BLaER1 (cell line): ENCODE measurements around the gene DMRT2.

Experiments
- H3K27ac ChIP-seq: shearing (Covaris generic); formaldehyde crosslinking; 2 replicates; pipeline ENCODE4 v1.8.1; 2022
- H3K27me3 ChIP-seq: shearing (Covaris generic); formaldehyde crosslinking; 2 replicates; pipeline ENCODE4 v1.8.1; 2022
- H3K36me3 ChIP-seq: shearing (Covaris generic); formaldehyde crosslinking; 2 replicates; pipeline ENCODE4 v1.8.1; 2022
- H3K4me1 ChIP-seq: shearing (Covaris generic); formaldehyde crosslinking; 2 replicates; pipeline ENCODE4 v1.8.1; 2022
- H3K4me2 ChIP-seq: shearing (Covaris generic); formaldehyde crosslinking; 2 replicates; pipeline ENCODE4 v1.8.1; 2022
- H3K4me3 ChIP-seq: shearing (Covaris generic); formaldehyde crosslinking; 2 replicates; pipeline ENCODE4 v1.8.1; 2022
- H3K9ac ChIP-seq: shearing (Covaris generic); formaldehyde crosslinking; 2 replicates; pipeline ENCODE4 v1.8.1; 2022
- H3K9me3 ChIP-seq: shearing (Covaris generic); formaldehyde crosslinking; 2 replicates; pipeline ENCODE4 v1.8.1; 2022
- H4K20me1 ChIP-seq: shearing (Covaris generic); formaldehyde crosslinking; 2 replicates; pipeline ENCODE4 v1.8.1; 2022
- Cebpa-rat ChIP-seq: shearing (Covaris generic); IDR thresholded peaks from 2 replicates; pipeline ENCODE4 v1.8.1; 2022

The DMRT2 gene

DNA sequence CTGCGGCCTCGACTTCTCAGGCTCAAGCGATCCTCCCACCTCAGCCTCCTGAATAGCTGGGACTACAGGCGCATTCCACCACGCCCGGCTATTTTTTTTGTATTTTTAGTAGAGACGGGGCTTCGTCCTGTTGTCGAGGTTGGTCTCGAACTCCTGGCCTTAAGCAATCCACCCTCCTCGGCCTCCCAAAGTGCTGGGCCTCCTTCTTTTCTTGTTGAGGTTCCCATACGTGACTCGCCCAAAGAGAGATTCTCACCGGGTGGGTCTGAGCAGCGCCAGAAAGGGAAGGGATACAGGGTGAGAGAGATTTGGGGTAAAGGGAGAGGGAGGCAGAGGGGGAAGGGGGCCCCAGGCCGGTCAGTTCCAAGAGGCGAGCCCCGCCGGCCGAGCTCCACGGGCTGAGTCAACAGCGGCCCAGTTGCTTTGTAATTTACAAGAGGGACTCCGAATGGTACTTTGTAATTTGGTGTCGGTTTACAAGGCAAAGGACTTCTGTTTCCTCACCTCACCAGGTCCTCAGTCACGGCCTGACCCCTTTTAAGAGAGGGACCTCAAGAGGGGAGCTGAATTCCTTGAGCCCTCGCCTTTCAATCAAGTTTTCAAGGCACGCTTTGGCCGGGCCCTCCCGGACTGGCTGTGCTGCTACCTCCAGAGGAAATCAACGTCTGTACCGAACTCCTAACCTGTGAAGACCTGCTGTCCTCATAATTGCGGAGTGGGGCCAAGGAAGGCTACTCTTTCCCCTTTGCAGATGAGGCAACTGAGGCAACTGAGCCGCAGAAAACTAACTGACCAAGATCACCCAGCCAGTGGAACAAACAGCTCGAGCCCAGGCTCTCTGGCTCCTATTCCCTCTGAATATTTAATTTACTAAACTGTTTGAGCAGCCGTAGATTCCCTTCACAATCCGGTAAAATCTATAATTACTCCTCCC, 3.3 kb upstream of the DMRT2 start:
- H3K9ac ChIP-seq, result no peak overlapping the region
- H3K4me1 ChIP-seq, result peaks cover 4% of the 10 kb centered on the region; the same call in 1 of the 2 replicates
- H3K27me3 ChIP-seq, result peaks cover 85% of the 10 kb centered on the region
- no peak for TF ChIP-seq Cebpa-rat
- H3K4me3 ChIP-seq, result 0 out of 2 replicates have a peak overlapping the region, but pooled peaks have one; percentile 22
- no peaks in the 10 kb centered on the region for H3K36me3 ChIP-seq
- no peaks in the 10 kb centered on the region for H4K20me1 ChIP-seq
- no peak overlapping the region for H3K27ac ChIP-seq
- no peak overlapping the region; the same call in 1 of the 2 replicates for H3K4me2 ChIP-seq
- peaks cover 77% of the 10 kb centered on the region for H3K9me3 ChIP-seq

DNA sequence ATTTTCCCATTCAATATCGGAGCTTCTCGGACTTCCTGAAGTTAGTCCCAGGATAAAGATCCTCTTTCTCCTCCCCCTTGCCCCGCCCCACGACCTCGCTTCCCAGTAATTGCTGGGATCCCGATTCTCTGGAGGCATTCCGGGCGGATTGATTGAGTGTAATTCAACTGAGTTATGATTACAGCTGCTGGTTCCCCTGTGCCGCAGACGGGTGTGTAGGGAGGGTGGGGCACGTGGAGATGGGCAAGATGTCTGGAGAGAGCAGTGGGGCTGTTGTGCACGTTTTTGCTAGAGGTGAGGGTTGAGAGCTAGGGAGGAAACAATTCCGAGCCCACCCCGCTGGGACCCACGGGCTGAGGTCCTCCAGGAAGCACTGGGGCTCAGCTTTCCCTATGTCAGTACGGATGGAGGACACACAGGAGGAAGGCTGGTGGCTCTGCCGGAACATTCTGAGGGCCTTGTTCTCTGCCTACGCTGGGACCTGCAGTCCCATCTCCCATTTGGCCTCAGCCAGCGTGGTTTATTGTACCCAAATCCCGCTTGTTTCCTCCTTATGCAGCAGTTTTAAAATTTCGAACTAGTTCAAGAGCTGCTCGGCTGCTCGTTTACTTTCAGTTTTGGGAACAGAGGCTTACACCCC, 2.4 kb upstream of the DMRT2 start:
- Histone ChIP-seq H3K36me3 (no peaks in the 10 kb centered on the region), H3K9ac (no peak overlapping the region), H4K20me1 (no peaks in the 10 kb centered on the region), H3K4me2 (peak overlapping the region; percentile 49), H3K4me1 (peaks cover 5% of the 10 kb centered on the region; the same call in 1 of the 2 replicates), H3K27me3 (peaks cover 93% of the 10 kb centered on the region), H3K27ac (no peak overlapping the region), H3K4me3 (peak overlapping the region; percentile 39; the same call in 1 of the 2 replicates), H3K9me3 (peaks cover 74% of the 10 kb centered on the region)
- TF ChIP-seq Cebpa-rat, result no peak

DNA sequence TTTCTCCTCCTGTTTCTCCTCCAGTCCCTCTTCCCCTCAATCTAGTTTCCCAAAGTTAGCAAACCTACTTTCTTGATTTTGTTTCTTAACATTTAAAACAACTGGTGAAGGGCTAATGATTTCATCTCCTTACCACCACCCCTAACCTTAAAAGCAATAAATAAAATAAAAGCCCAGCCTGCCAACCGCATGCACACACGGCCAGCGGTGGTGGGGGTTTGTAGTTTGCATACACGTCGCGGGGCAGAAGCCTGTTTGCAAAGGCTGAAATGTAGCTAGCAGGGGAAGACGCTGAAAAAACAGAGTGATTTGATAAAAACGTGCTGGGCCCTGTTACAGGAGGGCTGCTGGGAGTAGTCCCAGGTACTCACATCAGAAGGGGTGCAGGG, 1.9 kb upstream of the DMRT2 start:
- no peak for TF ChIP-seq Cebpa-rat
- peaks cover 74% of the 10 kb centered on the region for H3K9me3 ChIP-seq
- no peak overlapping the region for H3K27ac ChIP-seq
- H3K4me1 ChIP-seq, result peaks cover 5% of the 10 kb centered on the region; the same call in 1 of the 2 replicates
- H3K36me3 ChIP-seq, result no peaks in the 10 kb centered on the region
- H3K9ac ChIP-seq, result no peak overlapping the region
- peak overlapping the region; percentile 49 for H3K4me2 ChIP-seq
- peaks cover 98% of the 10 kb centered on the region for H3K27me3 ChIP-seq
- H4K20me1 ChIP-seq, result no peaks in the 10 kb centered on the region; the same call in 1 of the 2 replicates
- peak overlapping the region; percentile 39; the same call in 1 of the 2 replicates for H3K4me3 ChIP-seq

DNA sequence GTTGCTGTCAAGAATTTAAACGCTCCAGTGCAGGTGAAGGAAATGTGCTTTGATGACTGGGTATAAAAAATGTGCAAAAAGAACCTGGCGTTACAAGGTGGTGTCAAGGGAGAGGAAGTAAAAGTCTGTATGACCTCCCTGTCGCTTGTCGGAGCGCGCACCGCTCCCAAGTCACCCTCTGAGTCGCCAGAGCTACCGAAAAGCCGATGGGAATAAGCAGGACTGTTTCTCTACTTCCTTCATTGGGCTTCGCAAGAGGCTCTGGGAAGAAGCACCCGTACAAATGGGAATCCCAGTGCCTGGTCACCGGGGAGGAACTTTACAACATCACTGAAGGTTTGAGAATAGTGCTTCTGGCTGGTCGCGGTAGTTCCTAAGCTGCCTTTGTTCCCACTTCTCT, 1.3 kb upstream of the DMRT2 start:
- H3K36me3 ChIP-seq, result no peaks in the 10 kb centered on the region
- no peak overlapping the region for H3K27ac ChIP-seq
- no peak for TF ChIP-seq Cebpa-rat
- H3K4me2 ChIP-seq, result no peak overlapping the region
- H4K20me1 ChIP-seq, result no peaks in the 10 kb centered on the region; the same call in 1 of the 2 replicates
- H3K9me3 ChIP-seq, result peaks cover 74% of the 10 kb centered on the region
- no peak overlapping the region for H3K9ac ChIP-seq
- peaks cover 98% of the 10 kb centered on the region for H3K27me3 ChIP-seq
- H3K4me3 ChIP-seq, result no peak overlapping the region
- peaks cover 5% of the 10 kb centered on the region; the same call in 1 of the 2 replicates for H3K4me1 ChIP-seq

DNA sequence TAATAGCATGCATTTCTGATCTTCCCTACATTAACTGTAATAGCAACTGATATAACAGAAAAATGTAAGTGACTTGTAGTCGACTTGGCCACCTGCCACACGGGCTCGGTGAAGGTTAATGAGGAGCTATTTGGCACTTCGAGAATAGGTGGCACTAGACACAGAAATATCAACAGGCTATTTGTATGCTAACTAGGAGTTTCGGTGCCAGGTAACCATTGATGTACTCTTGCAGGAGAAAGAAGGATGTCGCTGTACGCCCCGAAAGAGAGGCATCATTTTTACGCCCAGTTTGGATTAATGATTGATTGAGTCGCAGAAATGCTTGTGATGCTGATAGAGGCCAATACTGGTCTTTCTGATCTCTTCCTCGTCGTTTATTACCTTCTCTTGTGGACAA, 516 bp upstream of the DMRT2 start:
- H4K20me1 ChIP-seq, result no peaks in the 10 kb centered on the region; the same call in 1 of the 2 replicates
- no peak overlapping the region for H3K27ac ChIP-seq
- no peak overlapping the region for H3K9ac ChIP-seq
- H3K27me3 ChIP-seq, result peaks cover 98% of the 10 kb centered on the region
- H3K4me3 ChIP-seq, result no peak overlapping the region
- TF ChIP-seq Cebpa-rat, result no peak
- H3K36me3 ChIP-seq, result no peaks in the 10 kb centered on the region
- H3K9me3 ChIP-seq, result peaks cover 71% of the 10 kb centered on the region
- H3K4me1 ChIP-seq, result peaks cover 5% of the 10 kb centered on the region; the same call in 1 of the 2 replicates
- no peak overlapping the region for H3K4me2 ChIP-seq

DNA sequence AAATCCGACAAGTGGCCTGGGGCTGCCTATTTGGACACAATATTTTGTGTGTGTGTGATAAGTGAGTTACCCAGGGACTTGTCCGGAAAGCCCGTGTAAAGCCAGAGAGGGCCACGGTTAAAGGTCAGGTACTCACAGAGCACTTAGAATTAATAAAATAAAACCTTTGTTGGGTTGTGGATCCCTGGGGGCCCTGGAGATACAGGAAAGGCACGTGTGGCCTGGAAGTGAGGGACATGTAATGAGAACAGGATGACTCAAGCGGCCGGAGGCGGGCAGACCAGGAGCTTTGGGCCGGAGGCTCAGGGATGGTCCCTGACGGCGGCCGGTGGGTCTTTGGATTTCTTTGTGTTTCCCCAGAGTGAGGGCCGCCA, 1.0 kb downstream of the DMRT2 start:
- H3K9ac ChIP-seq, result no peak overlapping the region
- peaks cover 82% of the 10 kb centered on the region for H3K27me3 ChIP-seq
- no peak overlapping the region for H3K27ac ChIP-seq
- peaks cover 5% of the 10 kb centered on the region; the same call in 1 of the 2 replicates for H3K4me1 ChIP-seq
- H3K36me3 ChIP-seq, result no peaks in the 10 kb centered on the region
- H4K20me1 ChIP-seq, result no peaks in the 10 kb centered on the region; the same call in 1 of the 2 replicates
- TF ChIP-seq Cebpa-rat, result no peak
- H3K9me3 ChIP-seq, result peaks cover 56% of the 10 kb centered on the region
- H3K4me2 ChIP-seq, result no peak overlapping the region
- H3K4me3 ChIP-seq, result peak overlapping the region; percentile 49

DNA sequence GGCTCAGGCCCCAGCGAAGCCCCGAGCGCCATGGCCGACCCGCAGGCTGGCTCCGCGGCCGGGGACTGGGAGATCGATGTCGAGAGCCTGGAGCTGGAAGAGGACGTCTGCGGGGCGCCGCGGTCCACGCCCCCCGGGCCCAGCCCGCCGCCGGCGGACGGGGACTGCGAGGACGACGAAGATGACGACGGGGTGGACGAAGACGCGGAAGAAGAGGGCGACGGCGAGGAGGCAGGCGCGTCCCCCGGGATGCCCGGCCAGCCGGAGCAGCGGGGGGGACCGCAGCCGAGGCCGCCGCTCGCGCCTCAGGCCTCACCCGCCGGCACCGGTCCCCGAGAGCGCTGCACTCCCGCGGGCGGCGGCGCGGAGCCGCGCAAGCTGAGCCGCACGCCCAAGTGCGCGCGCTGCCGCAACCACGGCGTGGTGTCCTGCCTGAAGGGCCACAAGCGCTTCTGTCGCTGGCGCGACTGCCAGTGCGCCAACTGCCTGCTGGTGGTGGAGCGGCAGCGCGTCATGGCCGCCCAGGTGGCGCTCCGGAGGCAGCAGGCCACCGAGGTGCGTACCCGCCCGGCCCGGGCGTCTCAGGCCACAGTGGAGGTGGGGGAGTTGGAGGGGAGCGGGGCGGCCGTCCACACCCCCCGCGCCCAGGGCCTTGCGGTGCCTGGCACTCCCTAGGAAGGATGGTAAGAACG, 1.6 kb downstream of the DMRT2 start:
- no peaks in the 10 kb centered on the region; the same call in 1 of the 2 replicates for H4K20me1 ChIP-seq

DNA sequence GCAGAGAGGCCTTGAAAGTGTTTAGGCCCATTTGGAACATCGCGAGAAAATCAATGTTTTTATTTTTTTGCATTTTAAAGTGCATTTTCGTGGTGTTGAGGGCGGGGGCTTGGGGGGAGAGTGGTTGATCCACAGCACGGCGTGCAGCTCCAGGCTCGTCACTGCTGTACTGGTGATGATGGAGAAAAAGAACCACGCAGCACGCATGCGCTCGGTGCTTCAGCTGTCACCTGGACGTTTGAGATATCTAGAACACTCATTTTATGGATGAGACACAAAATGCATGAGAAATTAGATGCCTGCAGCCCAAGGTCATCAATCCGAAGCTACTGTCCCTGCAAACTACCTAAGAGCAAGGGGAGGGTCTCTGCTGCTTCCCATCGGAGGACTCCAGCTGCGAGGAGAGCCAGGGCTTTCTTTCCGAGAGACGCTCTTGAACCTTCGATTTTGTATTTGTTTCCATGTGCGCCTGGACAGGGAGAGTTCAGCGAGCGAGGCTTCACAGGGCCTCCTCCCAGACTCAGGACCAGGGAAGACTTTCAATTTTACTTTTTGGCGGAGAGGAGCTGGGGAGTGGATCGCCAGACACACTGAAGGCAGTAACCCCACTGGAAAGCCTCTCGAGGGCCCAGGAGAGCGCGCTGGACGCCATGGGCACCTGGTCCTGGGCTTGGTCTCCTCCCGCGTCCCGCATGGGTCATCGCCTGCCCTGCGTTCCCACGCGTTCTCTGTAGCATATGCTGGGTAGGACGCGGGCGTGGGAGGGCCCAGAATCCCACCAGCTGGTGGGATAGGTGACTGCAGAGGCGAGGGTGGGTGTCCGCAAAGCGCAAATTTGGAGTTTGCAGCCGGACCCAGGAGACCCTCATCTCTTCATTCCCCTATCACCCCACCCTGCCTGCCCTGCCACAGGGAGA, 2.5 kb downstream of the DMRT2 start:
- Histone ChIP-seq H3K36me3 (no peaks in the 10 kb centered on the region), H3K4me3 (no peak overlapping the region), H3K4me1 (peaks cover 5% of the 10 kb centered on the region; the same call in 1 of the 2 replicates), H3K9me3 (peaks cover 41% of the 10 kb centered on the region), H3K4me2 (peak overlapping the region; percentile 48; the same call in 1 of the 2 replicates), H4K20me1 (no peaks in the 10 kb centered on the region; the same call in 1 of the 2 replicates), H3K9ac (no peak overlapping the region), H3K27ac (no peak overlapping the region), H3K27me3 (peaks cover 68% of the 10 kb centered on the region)
- TF ChIP-seq Cebpa-rat, result no peak

More for the DNA sequence above, 1.6 kb downstream of the DMRT2 start:
- Histone ChIP-seq H3K27me3 (peaks cover 77% of the 10 kb centered on the region), H3K9ac (no peak overlapping the region), H3K27ac (no peak overlapping the region), H3K4me1 (peaks cover 5% of the 10 kb centered on the region; the same call in 1 of the 2 replicates), H3K4me2 (peak overlapping the region; percentile 48), H3K4me3 (peak overlapping the region; percentile 49), H3K36me3 (no peaks in the 10 kb centered on the region), H3K9me3 (peaks cover 50% of the 10 kb centered on the region)
- no peak for TF ChIP-seq Cebpa-rat
